Esophagus squamous epithelium (tissue), 5 donors: ENCODE results near the gene GPA33. TPM values are rescaled to one million over a fixed set of nuclear protein-coding genes. Genes with fewer than 3 reads are reported as not detected.

ENCODE experiments used
- DNase-seq: peaks from one replicate; lab custom pipeline; 2025; lab: John Stamatoyannopoulos, UW
- H3K27ac ChIP-seq, 4 donors: fragments of 200-600 bp; sonication (generic); one replicate each; pipeline ENCODE4 v1.5.1; 2016 to 2019; ENCODE audit warnings: mild to moderate bottlenecking in 1 of 4
- H3K27me3 ChIP-seq, 4 donors: fragments of 200-600 bp; sonication (generic); 1 replicate in 3 of 4; 2 replicates in 1 of 4; pipeline versions ENCODE4 v1.5.1 to v1.6.0; 2017 to 2021; ENCODE audit warnings: antibody characterized with exemption in 1 of 4
- H3K36me3 ChIP-seq, 3 donors: fragments of 200-600 bp; sonication (generic); one replicate each; pipeline ENCODE4 v1.5.1; 2016 to 2019
- H3K4me1 ChIP-seq, 3 donors: fragments of 200-600 bp; sonication (generic); one replicate each; pipeline ENCODE4 v1.5.1; 2017 to 2019
- H3K4me3 ChIP-seq, 4 donors: fragments of 200-600 bp; sonication (generic); 1 replicate in 3 of 4; 2 replicates in 1 of 4; pipeline ENCODE4 v1.5.1; 2016 to 2019; ENCODE audit warnings: mild to moderate bottlenecking in 2 of 4, moderate library complexity in 1 of 4
- H3K9me3 ChIP-seq, 3 donors: fragments of 200-600 bp; sonication (generic); one replicate each; pipeline ENCODE4 v1.5.1; 2016 to 2019
- CTCF ChIP-seq, 6 experiments: fragments of 450-650 bp in 4 of 6; fragments of 200-600 bp in 2 of 6; sonication (generic) in 2 of 6; IDR thresholded peaks; one replicate each; pipeline ENCODE4 v1.5.1; 2016 to 2019; ENCODE audit warnings: antibody characterized with exemption in 6 of 6, mild to moderate bottlenecking in 4 of 6, moderate library complexity in 4 of 6
- POLR2A ChIP-seq, 4 donors: fragments of 450-650 bp; IDR thresholded peaks; one replicate each; pipeline ENCODE4 v1.6.1; 2017; ENCODE audit warnings: antibody characterized with exemption in 4 of 4, mild to moderate bottlenecking in 4 of 4, moderate library complexity in 3 of 4
- WGBS, 2 donors: methylation state at CpG; one replicate each; pipeline ENCODE4 v1.1.5; 2018; 5-methylcytosine and 5-hydroxymethylcytosine counted together
- intact Hi-C: fragments of 100-400 bp; cut with DNase I; formaldehyde crosslinking; loops from one replicate; pipeline ENCODE4 v1.15.0; 2022
- total RNA-seq, 4 donors: library from RNA; depleted of rRNA; stranded (reverse); fragments of >200 nt; gene quantifications; one replicate each; pipeline ENCODE4 v1.1.0, GENCODE V29; 2016
- donor health status: DM: yes; HTN: yes; CAD: no.

Gene GPA33
- not detected for total RNA-seq

- H3K9me3 ChIP-seq: no peaks in the 10 kb centered on the region
- no peaks in the 10 kb centered on the region for H3K27me3 ChIP-seq
- no peak for DNase-seq
- intact Hi-C loops: no loop called here
- 73 to 79% methylated on average over 1 of the region's 1 CpG for WGBS, 2 donors
- no peak within 1 kb of the TSS for H3K4me3 ChIP-seq
- no peaks in the 10 kb centered on the region for H3K36me3 ChIP-seq
- H3K4me1 ChIP-seq: no peaks in the 10 kb centered on the region
- H3K27ac ChIP-seq: no peak within 1 kb of the TSS
- TF ChIP-seq POLR2A (IDR thresholded peaks at IDR 0.05): no peak
- TF ChIP-seq CTCF (IDR thresholded peaks at IDR 0.05): no peak
Observed at GRCh38 chr1:167090314-167090942, at the start of gene GPA33. GPA33 (minus strand) TSS chr1:167090377; CDS start chr1:167090287, 90 bp downstream.

- H3K9me3 ChIP-seq: no peaks in the 10 kb centered on the region
- WGBS, 2 donors: 63 to 78% methylated on average over 1 of the region's 1 CpG
- TF ChIP-seq POLR2A (IDR thresholded peaks at IDR 0.05): no peak
- no peak for TF ChIP-seq CTCF (IDR thresholded peaks at IDR 0.05)
- no peak overlapping the region for H3K4me3 ChIP-seq
- H3K27ac ChIP-seq: no peak overlapping the region
- no peaks in the 10 kb centered on the region for H3K4me1 ChIP-seq
- H3K36me3 ChIP-seq: no peaks in the 10 kb centered on the region
- no peak for DNase-seq
- H3K27me3 ChIP-seq: peaks cover 0 to 2% (median 0%) of the 10 kb centered on the region in 4 donors
- intact Hi-C loops: no loop called here
Observed at GRCh38 chr1:167138703-167139102, 48.5 kb upstream of the GPA33 start.

- no peaks in the 10 kb centered on the region for H3K36me3 ChIP-seq
- H3K27me3 ChIP-seq: peaks cover 0 to 7% (median 0%) of the 10 kb centered on the region in 4 donors
- TF ChIP-seq POLR2A (IDR thresholded peaks at IDR 0.05) (no peak), CTCF (IDR thresholded peaks at IDR 0.05) (no peak)
- H3K4me3 ChIP-seq: no peak overlapping the region
- H3K4me1 ChIP-seq: no peaks in the 10 kb centered on the region
- H3K9me3 ChIP-seq: no peaks in the 10 kb centered on the region
- whole genome bisulfite sequencing, 2 donors: 79 to 95% methylated on average over 3 of the region's 3 CpGs
- intact Hi-C loops: no loop called here
- H3K27ac ChIP-seq: no peak overlapping the region
- no peak for DNase-seq
Observed at GRCh38 chr1:167137793-167138510, 47.8 kb upstream of the GPA33 start.

- DNase-seq: no peak
- Histone ChIP-seq H3K27me3 (peaks cover 0 to 7% (median 0%) of the 10 kb centered on the region in 4 donors), H3K4me1 (no peaks in the 10 kb centered on the region), H3K27ac (no peak overlapping the region), H3K9me3 (no peaks in the 10 kb centered on the region), H3K4me3 (no peak overlapping the region), H3K36me3 (no peaks in the 10 kb centered on the region)
- 27 to 41% methylated on average over 5 to 6 of the region's 6 CpGs for WGBS, 2 donors
- intact Hi-C loops: no loop called here
- TF ChIP-seq CTCF (IDR thresholded peaks at IDR 0.05): no peak
- no peak for TF ChIP-seq POLR2A (IDR thresholded peaks at IDR 0.05)
Observed at GRCh38 chr1:167137332-167137781, 47.2 kb upstream of the GPA33 start.

- WGBS, 2 donors: 83 to 90% methylated on average over 2 of the region's 2 CpGs
- TF ChIP-seq POLR2A (IDR thresholded peaks at IDR 0.05) (no peak), CTCF (IDR thresholded peaks at IDR 0.05) (no peak)
- Histone ChIP-seq H3K36me3 (no peaks in the 10 kb centered on the region), H3K27me3 (peaks cover 0 to 7% (median 0%) of the 10 kb centered on the region in 4 donors), H3K9me3 (no peaks in the 10 kb centered on the region), H3K4me3 (no peak overlapping the region), H3K4me1 (no peaks in the 10 kb centered on the region), H3K27ac (no peak overlapping the region)
- no peak for DNase-seq
- intact Hi-C loops: no loop called here
Observed at GRCh38 chr1:167136806-167137205, 46.6 kb upstream of the GPA33 start.
